ENCODE results near the gene WNT5B.

WNT5B gene

DNA sequence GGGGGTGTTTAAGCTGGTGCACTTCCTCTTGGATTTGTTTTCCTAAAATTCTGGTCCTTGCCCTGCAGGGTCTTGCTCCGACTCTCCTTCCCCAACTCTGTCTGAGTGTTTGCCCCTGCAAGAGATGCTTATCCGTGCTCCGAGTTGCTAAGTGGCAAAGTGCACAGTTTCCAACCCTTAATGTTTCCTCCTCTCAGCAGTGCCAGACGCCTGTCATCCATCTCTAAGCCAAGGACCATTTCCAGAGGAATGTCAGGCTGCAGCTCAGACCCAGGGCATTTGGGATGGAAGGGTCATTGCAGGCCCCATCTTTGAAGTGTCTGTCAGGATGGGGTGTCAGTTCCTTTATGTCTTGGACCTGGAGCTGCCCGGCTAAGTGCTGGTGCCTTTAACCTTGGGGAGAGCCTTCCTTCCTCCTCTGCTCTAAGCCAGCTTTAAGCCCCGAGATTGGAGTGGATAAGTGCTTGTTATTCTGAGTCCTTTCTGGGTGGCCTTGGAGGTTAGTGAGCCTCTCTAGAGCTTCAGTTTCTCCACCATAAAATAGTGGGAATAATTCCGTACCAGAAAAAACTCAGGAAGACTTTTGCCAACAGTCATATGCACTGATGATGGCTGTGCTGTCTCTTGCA lies 15.0 kb downstream of the WNT5B start:
- Histone ChIP-seq H2AFZ (ENCODE audit: low read depth, low read length) (no peak overlapping the region), H3K4me3 (ENCODE audit: low read length) (no peak overlapping the region), H3K36me3 (replicated peaks; ENCODE audit: low read depth, low read length) (no peaks in the 10 kb centered on the region), H3K27ac (ENCODE audit: low read length) (no peak overlapping the region), H4K20me1 (ENCODE audit: insufficient read depth, low read length) (no peaks in the 10 kb centered on the region), H3K9ac (ENCODE audit: low read length) (no peak overlapping the region), H3K4me1 (ENCODE audit: low read length) (no peaks in the 10 kb centered on the region), H3K27me3 (ENCODE audit: low read depth, low read length) (no peaks in the 10 kb centered on the region), H3K4me2 (ENCODE audit: low read length) (no peak overlapping the region), H3K9me3 (ENCODE audit: insufficient read depth, low read length) (no peaks in the 10 kb centered on the region), H3K79me2 (ENCODE audit: low read length) (no peaks in the 10 kb centered on the region)
- no peak for TF ChIP-seq EZH2phosphoT487 (IDR thresholded peaks at IDR 0.05; ENCODE audit: low read depth)
- TF ChIP-seq, protein P1, sequence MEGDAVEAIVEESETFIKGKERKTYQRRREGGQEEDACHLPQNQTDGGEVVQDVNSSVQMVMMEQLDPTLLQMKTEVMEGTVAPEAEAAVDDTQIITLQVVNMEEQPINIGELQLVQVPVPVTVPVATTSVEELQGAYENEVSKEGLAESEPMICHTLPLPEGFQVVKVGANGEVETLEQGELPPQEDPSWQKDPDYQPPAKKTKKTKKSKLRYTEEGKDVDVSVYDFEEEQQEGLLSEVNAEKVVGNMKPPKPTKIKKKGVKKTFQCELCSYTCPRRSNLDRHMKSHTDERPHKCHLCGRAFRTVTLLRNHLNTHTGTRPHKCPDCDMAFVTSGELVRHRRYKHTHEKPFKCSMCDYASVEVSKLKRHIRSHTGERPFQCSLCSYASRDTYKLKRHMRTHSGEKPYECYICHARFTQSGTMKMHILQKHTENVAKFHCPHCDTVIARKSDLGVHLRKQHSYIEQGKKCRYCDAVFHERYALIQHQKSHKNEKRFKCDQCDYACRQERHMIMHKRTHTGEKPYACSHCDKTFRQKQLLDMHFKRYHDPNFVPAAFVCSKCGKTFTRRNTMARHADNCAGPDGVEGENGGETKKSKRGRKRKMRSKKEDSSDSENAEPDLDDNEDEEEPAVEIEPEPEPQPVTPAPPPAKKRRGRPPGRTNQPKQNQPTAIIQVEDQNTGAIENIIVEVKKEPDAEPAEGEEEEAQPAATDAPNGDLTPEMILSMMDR (IDR thresholded peaks at IDR 0.05; ENCODE audit: low read depth, low read length) = no peak

DNA sequence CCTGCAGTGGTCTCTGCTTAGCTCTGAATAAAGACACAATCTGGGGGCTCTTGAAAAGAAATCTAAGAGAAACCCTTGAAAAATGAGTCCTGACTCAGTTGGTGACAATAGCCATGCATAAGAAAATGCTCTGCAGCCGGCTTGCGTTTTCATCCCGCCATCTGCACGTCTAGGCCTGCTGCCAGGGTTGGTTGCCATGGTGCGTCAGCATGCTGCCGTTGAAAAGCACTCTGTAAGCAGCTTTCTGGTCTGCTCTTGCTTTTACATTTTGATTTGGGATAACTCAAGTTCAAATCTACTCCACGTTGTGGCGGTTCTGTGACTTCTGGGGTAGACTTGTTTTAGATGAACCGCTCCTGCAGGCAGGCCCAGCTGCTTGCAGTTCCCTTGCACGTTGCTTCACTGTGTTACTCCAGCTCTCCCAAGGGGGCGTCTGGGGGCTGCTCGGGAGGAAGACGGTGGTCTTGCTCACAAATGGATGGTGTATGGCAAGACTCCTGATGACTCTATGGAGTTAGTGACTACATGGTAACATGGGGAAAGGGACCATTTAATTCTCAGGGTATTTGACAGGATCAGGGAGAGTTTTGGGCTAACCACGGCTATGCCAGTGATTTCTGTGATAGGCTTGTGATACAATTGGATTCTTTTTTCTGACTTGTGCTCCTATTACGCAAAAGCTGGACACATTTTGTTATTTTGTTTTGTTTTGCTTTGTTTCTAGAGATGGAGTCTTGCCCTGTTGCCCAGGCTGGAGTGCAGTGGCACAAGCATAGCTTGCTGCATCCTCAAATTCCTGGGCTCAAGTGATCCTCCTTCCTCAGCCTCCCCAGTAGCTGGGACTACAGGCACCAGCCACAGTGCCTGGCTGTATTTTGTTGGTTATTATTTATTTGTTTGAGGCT lies 15.8 kb downstream of the WNT5B start:
- Histone ChIP-seq H3K36me3 (replicated peaks; ENCODE audit: low read depth, low read length) (no peaks in the 10 kb centered on the region), H3K4me2 (ENCODE audit: low read length) (no peak overlapping the region), H3K27ac (ENCODE audit: low read length) (no peak overlapping the region), H3K79me2 (ENCODE audit: low read length) (no peaks in the 10 kb centered on the region), H3K27me3 (ENCODE audit: low read depth, low read length) (no peaks in the 10 kb centered on the region), H2AFZ (ENCODE audit: low read depth, low read length) (no peak overlapping the region), H3K9ac (ENCODE audit: low read length) (no peak overlapping the region), H4K20me1 (ENCODE audit: insufficient read depth, low read length) (no peaks in the 10 kb centered on the region), H3K4me3 (ENCODE audit: low read length) (no peak overlapping the region), H3K9me3 (ENCODE audit: insufficient read depth, low read length) (no peaks in the 10 kb centered on the region), H3K4me1 (ENCODE audit: low read length) (no peaks in the 10 kb centered on the region)
- TF ChIP-seq, protein P1 (IDR thresholded peaks at IDR 0.05; ENCODE audit: low read depth, low read length) = no peak
- no peak for TF ChIP-seq EZH2phosphoT487 (IDR thresholded peaks at IDR 0.05; ENCODE audit: low read depth)

DNA sequence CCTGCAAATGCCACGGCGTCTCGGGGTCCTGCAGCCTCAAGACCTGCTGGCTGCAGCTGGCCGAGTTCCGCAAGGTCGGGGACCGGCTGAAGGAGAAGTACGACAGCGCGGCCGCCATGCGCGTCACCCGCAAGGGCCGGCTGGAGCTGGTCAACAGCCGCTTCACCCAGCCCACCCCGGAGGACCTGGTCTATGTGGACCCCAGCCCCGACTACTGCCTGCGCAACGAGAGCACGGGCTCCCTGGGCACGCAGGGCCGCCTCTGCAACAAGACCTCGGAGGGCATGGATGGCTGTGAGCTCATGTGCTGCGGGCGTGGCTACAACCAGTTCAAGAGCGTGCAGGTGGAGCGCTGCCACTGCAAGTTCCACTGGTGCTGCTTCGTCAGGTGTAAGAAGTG lies 16.8 kb downstream of the WNT5B start:
- no peaks in the 10 kb centered on the region for H3K9me3 ChIP-seq (ENCODE audit: insufficient read depth, low read length)
- H3K27ac ChIP-seq (ENCODE audit: low read length) = no peak overlapping the region
- H3K4me1 ChIP-seq (ENCODE audit: low read length) = 0 out of 2 replicates have a peak, but pooled peaks cover 1% of the 10 kb centered on the region
- no peaks in the 10 kb centered on the region for H3K79me2 ChIP-seq (ENCODE audit: low read length)
- no peak overlapping the region for H3K9ac ChIP-seq (ENCODE audit: low read length)
- H3K36me3 ChIP-seq (replicated peaks; ENCODE audit: low read depth, low read length) = no peaks in the 10 kb centered on the region
- no peak overlapping the region for H3K4me3 ChIP-seq (ENCODE audit: low read length)
- H4K20me1 ChIP-seq (ENCODE audit: insufficient read depth, low read length) = no peaks in the 10 kb centered on the region
- TF ChIP-seq EZH2phosphoT487 (IDR thresholded peaks at IDR 0.05; ENCODE audit: low read depth) = no peak
- TF ChIP-seq, protein P1 (IDR thresholded peaks at IDR 0.05; ENCODE audit: low read depth, low read length) = no peak
- H3K27me3 ChIP-seq (ENCODE audit: low read depth, low read length) = no peaks in the 10 kb centered on the region
- no peak overlapping the region for H2AFZ ChIP-seq (ENCODE audit: low read depth, low read length)
- no peak overlapping the region for H3K4me2 ChIP-seq (ENCODE audit: low read length)

DNA sequence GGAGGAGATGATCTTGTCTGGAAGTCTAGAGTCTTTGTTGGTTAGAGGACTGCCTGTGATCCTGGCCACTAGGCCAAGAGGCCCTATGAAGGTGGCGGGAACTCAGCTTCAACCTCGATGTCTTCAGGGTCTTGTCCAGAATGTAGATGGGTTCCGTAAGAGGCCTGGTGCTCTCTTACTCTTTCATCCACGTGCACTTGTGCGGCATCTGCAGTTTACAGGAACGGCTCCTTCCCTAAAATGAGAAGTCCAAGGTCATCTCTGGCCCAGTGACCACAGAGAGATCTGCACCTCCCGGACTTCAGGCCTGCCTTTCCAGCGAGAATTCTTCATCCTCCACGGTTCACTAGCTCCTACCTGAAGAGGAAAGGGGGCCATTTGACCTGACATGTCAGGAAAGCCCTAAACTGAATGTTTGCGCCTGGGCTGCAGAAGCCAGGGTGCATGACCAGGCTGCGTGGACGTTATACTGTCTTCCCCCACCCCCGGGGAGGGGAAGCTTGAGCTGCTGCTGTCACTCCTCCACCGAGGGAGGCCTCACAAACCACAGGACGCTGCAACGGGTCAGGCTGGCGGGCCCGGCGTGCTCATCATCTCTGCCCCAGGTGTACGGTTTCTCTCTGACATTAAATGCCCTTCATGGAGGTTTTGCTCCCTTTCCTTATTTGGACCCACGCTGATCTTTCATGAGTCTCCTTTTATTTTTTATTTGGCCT lies 17.7 kb downstream of the WNT5B start:
- Histone ChIP-seq H3K27ac (ENCODE audit: low read length) (no peak overlapping the region), H3K9ac (ENCODE audit: low read length) (no peak overlapping the region), H3K79me2 (ENCODE audit: low read length) (no peaks in the 10 kb centered on the region), H2AFZ (ENCODE audit: low read depth, low read length) (no peak overlapping the region), H3K9me3 (ENCODE audit: insufficient read depth, low read length) (no peaks in the 10 kb centered on the region), H3K4me2 (ENCODE audit: low read length) (no peak overlapping the region), H3K4me1 (ENCODE audit: low read length) (0 out of 2 replicates have a peak, but pooled peaks cover 3% of the 10 kb centered on the region), H3K4me3 (ENCODE audit: low read length) (no peak overlapping the region), H3K27me3 (ENCODE audit: low read depth, low read length) (no peaks in the 10 kb centered on the region), H3K36me3 (replicated peaks; ENCODE audit: low read depth, low read length) (no peaks in the 10 kb centered on the region), H4K20me1 (ENCODE audit: insufficient read depth, low read length) (no peaks in the 10 kb centered on the region)
- TF ChIP-seq, protein P1 (IDR thresholded peaks at IDR 0.05; ENCODE audit: low read depth, low read length) = no peak
- no peak for TF ChIP-seq EZH2phosphoT487 (IDR thresholded peaks at IDR 0.05; ENCODE audit: low read depth)

Measured in OCI-LY3 (cell line).